Colon (tissue), 2 donors: ENCODE results near the gene CLIC2.
"Not testable (repeated sequence)": the region's sequence is repeated elsewhere in the genome, so short reads cannot be mapped to it uniquely, and the experiment has no call there.

ENCODE experiments used
- FAIRE-seq: peaks from 2 replicates; lab custom pipeline; 2012; peaks lifted over from hg19 to GRCh38; lab: Jason Lieb, UNC
- donor health status: control.
- donor health status: control.

The CLIC2 gene

GRCh38 chrX:155334486-155335336, at the start of gene CLIC2:
CLIC2 (minus strand) TSS chrX:155334614; CDS start chrX:155334427, 187 bp downstream.
- no peak for FAIRE-seq

- not testable (repeated sequence) for FAIRE-seq
Observed at GRCh38 chrX:155382529-155382967, 48.1 kb upstream of the CLIC2 start.

- not testable (repeated sequence) for FAIRE-seq
Observed at GRCh38 chrX:155381843-155382528, 47.6 kb upstream of the CLIC2 start, which contains the start of gene F8A2. F8A2 (plus strand) TSS chrX:155382095; CDS start chrX:155382115, 20 bp downstream.

- FAIRE-seq = not testable (repeated sequence)
Observed at GRCh38 chrX:155379802-155380201, 45.4 kb upstream of the CLIC2 start.

- FAIRE-seq = not testable (repeated sequence)
Observed at GRCh38 chrX:155373777-155374458, 39.5 kb upstream of the CLIC2 start.

GRCh38 chrX:155363712-155364111, 29.3 kb upstream of the CLIC2 start:
- FAIRE-seq = not testable (repeated sequence)

- not testable (repeated sequence) for FAIRE-seq
Observed at GRCh38 chrX:155349448-155349847, 15.0 kb upstream of the CLIC2 start.

- FAIRE-seq = not testable (repeated sequence)
Observed at GRCh38 chrX:155345689-155346088, 11.3 kb upstream of the CLIC2 start.

GRCh38 chrX:155335337-155335712, 911 bp upstream of the CLIC2 start:
- not testable (repeated sequence) for FAIRE-seq

- FAIRE-seq = no peak
Observed at GRCh38 chrX:155333544-155334100, 792 bp downstream of the CLIC2 start.

GRCh38 chrX:155330992-155331391, 3.4 kb downstream of the CLIC2 start:
- no peak for FAIRE-seq

- peak; percentile 70 for FAIRE-seq
Observed at GRCh38 chrX:155329293-155329692, 5.1 kb downstream of the CLIC2 start.

GRCh38 chrX:155326610-155327009, 7.8 kb downstream of the CLIC2 start:
- FAIRE-seq = no peak

- no peak for FAIRE-seq
Observed at GRCh38 chrX:155314260-155314659, 20.2 kb downstream of the CLIC2 start.

GRCh38 chrX:155313766-155314165, 20.6 kb downstream of the CLIC2 start:
- no peak for FAIRE-seq

GRCh38 chrX:155293771-155294170, 40.6 kb downstream of the CLIC2 start:
- FAIRE-seq = no peak

- no peak for FAIRE-seq
Observed at GRCh38 chrX:155279873-155280272, 54.5 kb downstream of the CLIC2 start.

GRCh38 chrX:155270969-155271368, 63.4 kb downstream of the CLIC2 start:
- FAIRE-seq = no peak

- not testable (repeated sequence) for FAIRE-seq
Observed at GRCh38 chrX:155267995-155268394, 66.4 kb downstream of the CLIC2 start.

- FAIRE-seq = no peak
Observed at GRCh38 chrX:155266439-155266838, 68.0 kb downstream of the CLIC2 start.

GRCh38 chrX:155263854-155264628, 70.4 kb downstream of the CLIC2 start, which contains the start of gene RAB39B:
RAB39B (minus strand) TSS chrX:155264491; CDS start chrX:155264288, 203 bp downstream.
- no peak for FAIRE-seq
